ENCODE data around the gene NEK6.

The NEK6 gene

DNA sequence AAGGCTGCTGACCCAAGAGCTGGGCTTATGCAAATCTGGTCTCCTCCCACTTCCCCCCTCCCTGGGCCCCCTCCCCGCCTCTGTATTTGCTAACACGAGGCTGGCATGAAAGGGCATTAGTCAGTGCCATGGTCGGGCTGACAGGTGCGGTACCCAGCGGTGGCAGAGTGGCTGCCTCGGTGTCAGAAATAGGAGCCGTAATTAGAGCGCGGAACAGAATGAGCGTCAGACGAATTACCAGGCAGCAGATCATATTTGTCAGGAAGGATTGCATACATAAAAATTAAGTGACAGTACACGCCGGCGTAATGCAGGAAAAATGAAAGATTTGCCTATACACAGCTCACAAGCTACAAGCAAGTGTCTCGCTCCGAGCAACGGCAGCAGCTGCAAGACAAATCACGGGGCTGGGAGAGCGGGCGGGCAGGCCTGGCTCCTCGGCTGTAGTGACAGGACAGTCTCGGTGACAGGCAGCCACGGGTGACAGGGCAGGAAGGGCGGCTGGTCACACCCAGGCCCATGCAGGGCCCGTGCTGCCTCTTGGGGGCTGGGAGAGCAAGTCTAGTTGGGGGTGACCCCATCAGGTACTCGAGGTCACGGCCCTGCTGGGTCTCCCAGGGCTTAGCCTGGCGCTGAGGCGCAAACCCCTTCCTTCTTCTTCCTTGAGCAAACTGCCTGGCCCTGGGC, 72.4 kb downstream of the NEK6 start:
- DNase-seq (ENCODE audit: low read depth): no peak
- H3K4me3 ChIP-seq (ENCODE audit: control insufficient read depth, low read depth, low read length): no peak overlapping the region
- TF ChIP-seq, protein P1, sequence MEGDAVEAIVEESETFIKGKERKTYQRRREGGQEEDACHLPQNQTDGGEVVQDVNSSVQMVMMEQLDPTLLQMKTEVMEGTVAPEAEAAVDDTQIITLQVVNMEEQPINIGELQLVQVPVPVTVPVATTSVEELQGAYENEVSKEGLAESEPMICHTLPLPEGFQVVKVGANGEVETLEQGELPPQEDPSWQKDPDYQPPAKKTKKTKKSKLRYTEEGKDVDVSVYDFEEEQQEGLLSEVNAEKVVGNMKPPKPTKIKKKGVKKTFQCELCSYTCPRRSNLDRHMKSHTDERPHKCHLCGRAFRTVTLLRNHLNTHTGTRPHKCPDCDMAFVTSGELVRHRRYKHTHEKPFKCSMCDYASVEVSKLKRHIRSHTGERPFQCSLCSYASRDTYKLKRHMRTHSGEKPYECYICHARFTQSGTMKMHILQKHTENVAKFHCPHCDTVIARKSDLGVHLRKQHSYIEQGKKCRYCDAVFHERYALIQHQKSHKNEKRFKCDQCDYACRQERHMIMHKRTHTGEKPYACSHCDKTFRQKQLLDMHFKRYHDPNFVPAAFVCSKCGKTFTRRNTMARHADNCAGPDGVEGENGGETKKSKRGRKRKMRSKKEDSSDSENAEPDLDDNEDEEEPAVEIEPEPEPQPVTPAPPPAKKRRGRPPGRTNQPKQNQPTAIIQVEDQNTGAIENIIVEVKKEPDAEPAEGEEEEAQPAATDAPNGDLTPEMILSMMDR (conservative IDR thresholded peaks at IDR 0.05; ENCODE audit: control insufficient read depth, insufficient read depth, low read depth, low read length): no peak

DNA sequence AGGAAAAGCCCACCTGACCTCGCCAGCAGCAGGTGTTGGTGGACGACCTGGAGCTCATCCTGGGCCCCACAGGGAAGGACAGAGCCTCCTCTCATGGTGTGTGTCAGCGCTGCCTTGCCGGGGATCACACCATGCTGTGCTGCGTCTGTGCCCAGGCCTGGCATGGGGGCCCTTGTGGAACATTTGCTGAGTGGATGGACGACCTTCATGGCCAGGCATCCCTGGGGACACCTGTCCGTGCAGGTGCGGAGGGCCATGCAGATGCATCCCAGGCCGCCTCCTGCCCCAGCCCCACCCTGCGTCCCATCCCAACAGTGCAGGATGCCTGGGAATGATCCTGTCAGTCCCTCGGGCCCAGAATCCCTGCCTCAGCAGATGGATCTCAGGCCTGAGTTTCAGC, 73.8 kb downstream of the NEK6 start:
- no peak for DNase-seq (ENCODE audit: low read depth)
- TF ChIP-seq, protein P1 (conservative IDR thresholded peaks at IDR 0.05; ENCODE audit: control insufficient read depth, insufficient read depth, low read depth, low read length): no peak
- H3K4me3 ChIP-seq (ENCODE audit: control insufficient read depth, low read depth, low read length): no peak overlapping the region

DNA sequence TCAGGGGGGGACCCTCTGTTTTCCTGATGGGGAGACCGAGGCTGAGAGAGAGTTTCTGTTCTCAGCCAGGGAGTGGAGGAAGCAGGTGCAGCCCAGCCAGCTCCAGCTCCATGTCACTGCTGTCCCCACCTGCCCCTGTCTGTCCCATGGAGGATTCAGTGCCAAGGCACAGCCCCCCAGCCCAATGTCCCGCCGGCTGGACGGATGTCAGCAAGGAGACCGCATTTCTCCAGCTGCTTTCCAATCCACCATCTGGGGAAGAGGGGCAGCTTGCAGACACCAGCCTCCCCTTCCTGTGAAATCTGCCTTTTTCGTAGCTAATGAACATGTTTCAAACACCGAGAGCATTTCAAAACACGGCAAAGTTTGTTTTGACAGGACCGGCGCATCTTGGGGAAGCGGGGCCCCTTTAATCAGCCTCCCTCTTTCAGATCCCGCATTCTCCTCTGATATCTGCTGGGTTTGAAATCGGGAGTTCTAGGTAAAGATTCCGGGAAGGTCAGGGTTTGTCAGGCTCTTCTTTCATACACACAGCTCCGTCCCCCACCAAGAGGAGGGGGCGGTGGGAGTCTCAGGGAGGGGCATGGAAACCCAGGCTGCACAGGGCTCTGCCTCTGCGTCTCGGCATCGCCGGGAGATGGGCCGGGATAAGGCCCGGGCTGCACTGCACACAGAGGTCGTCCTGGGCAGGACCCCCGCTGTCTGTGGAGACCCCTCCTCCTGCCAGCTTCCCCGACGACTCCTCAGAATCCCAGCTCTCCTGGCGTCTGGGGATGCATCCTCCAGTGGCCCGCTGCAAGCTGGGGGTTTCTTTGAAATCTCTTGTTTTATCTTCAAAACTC, 74.8 kb downstream of the NEK6 start:
- no peak overlapping the region for H3K4me3 ChIP-seq (ENCODE audit: control insufficient read depth, low read depth, low read length)
- TF ChIP-seq, protein P1 (conservative IDR thresholded peaks at IDR 0.05; ENCODE audit: control insufficient read depth, insufficient read depth, low read depth, low read length): no peak
- no peak for DNase-seq (ENCODE audit: low read depth)

DNA sequence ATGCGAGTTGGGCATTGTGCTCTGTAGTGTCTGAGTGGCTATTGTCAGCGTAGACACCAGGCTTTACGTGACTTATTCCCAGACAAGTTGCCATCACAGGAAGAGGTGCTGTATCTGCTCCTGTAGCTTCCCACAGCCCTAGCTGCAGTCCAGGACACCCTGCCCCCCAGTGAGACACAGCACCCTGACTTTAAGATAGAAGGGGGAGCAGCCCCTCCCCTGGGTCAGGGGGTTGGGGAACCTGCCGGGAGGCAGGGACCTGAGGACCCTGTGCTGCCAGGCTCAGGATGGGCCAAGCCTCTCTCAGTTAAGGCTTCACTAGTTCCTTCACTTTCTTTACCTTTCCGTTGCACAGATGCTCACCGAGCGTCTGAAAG, 75.4 kb downstream of the NEK6 start:
- DNase-seq (ENCODE audit: low read depth): no peak

DNA sequence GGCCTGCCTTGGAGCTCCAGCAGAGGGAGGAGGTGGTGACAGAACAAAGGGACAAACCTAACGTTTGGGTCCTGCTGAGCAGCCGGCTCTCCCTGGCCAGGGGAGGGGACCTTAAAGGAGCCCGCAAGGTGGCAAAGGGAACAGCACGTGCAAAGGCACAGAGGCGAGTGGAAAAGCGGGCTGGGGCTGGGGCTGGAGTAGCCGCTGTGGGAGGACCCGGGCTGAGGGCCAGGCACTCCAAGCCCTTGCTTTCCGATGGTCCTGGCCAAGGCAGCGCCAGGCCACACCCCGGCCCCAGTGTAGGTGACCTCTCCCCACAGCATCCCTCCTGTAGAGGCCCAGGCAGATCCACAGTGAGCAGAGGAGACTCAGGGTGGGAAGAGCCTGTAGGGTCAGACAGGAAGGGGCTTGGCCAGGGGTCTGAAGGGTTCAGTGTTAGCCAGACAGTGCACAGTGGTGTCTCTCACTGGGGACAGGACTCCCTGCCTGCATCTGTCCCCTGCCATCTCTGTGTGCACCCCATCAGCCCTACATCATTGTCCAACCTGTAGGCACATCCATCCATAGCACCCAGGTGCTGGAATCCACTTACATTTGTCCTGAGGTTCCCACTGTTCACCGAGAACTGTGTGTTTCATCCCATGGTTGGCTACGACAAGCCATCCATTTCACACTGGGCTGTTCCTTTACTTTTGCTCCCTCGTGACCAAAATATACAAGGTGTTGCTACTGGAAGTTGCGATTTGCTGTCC, 77.0 kb downstream of the NEK6 start:
- TF ChIP-seq, protein P1 (conservative IDR thresholded peaks at IDR 0.05; ENCODE audit: control insufficient read depth, insufficient read depth, low read depth, low read length): no peak
- no peak for DNase-seq (ENCODE audit: low read depth)
- H3K4me3 ChIP-seq (ENCODE audit: control insufficient read depth, low read depth, low read length): no peak overlapping the region

More for the DNA sequence above, 75.4 kb downstream of the NEK6 start:
- H3K4me3 ChIP-seq (ENCODE audit: control insufficient read depth, low read depth, low read length): no peak overlapping the region
- TF ChIP-seq, protein P1 (conservative IDR thresholded peaks at IDR 0.05; ENCODE audit: control insufficient read depth, insufficient read depth, low read depth, low read length): no peak

DNA sequence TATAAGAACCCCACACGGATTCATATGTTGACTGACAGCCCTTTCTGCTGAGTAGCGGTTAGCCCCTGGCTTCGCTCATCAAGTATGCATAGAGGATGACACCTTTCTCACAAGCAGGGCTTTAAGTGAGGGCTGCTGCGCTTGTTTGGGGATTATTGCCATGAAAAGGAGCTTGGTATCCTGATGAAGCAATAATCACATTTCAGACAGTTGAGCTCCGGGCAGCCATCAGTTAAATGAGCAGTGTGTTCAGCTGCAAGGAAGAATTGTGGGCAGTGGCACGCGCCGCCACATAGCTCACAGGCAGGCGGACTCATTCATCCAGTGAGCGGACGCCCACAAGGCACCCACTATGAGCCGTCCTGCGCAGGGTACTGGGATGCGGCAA, 77.6 kb downstream of the NEK6 start:
- no peak overlapping the region for H3K4me3 ChIP-seq (ENCODE audit: control insufficient read depth, low read depth, low read length)
- TF ChIP-seq, protein P1 (conservative IDR thresholded peaks at IDR 0.05; ENCODE audit: control insufficient read depth, insufficient read depth, low read depth, low read length): no peak
- DNase-seq (ENCODE audit: low read depth): no peak
